Panc1 (cell line): ENCODE data around the gene SH3PXD2A. TPM values are rescaled to one million over a fixed set of nuclear protein-coding genes. Genes with fewer than 3 reads are reported as not detected.

Experiments used
- ATAC-seq: fragments of 200-7000 bp; cut with Tn5 transposase; 2 replicates; pipeline ENCODE4 v1.9.1; 2020; ENCODE audit warnings: mild to moderate bottlenecking, moderate library complexity
- BruUV-seq: library from RNA; stranded (reverse); fragments of 400-500 nt; replicated peaks from 2 replicates; lab custom pipeline; 2021; lab: Mats Ljungman, UMichigan
- CTCF ChIA-PET: fragments of 300-600 bp; sonication (Branson Sonifier 250); formaldehyde crosslinking; loops from one replicate; lab custom pipeline; 2022; ENCODE audit warnings: antibody characterized with exemption; lab: Charles Lee
- POLR2A ChIA-PET: fragments of 300-600 bp; sonication (Branson Sonifier 250); formaldehyde crosslinking; loops from one replicate; lab custom pipeline; 2022; ENCODE audit warnings: antibody characterized with exemption; lab: Charles Lee
- DNase-seq: peaks from one replicate; pipeline ENCODE4 v3.0.0-alpha.2; 2010; ENCODE audit warnings: low read depth, low spot score
- H3K27ac ChIP-seq: 2 replicates; pipeline ENCODE4 v1.5.1; 2011; ENCODE audit warnings: mild to moderate bottlenecking, low read length, inconsistent platforms
- H3K27me3 ChIP-seq: fragments of 200-500 bp; sonication (Bioruptor generic); 2 replicates; pipeline ENCODE4 v1.6.0; 2014; ENCODE audit warnings: low read length, inconsistent platforms; ENCODE audit not compliant: control insufficient read depth, insufficient read depth
- H3K36me3 ChIP-seq: fragments of 200-500 bp; sonication (Bioruptor generic); 2 replicates; pipeline ENCODE4 v1.5.1; 2014; ENCODE audit warnings: inconsistent platforms, mild to moderate bottlenecking, low read length, moderate library complexity; ENCODE audit not compliant: control insufficient read depth, insufficient read depth
- H3K4me1 ChIP-seq: 2 replicates; pipeline ENCODE4 v1.5.1; 2011; ENCODE audit warnings: inconsistent platforms, mild to moderate bottlenecking, low read length, moderate library complexity; ENCODE audit not compliant: control insufficient read depth, insufficient read depth
- H3K4me3 ChIP-seq, 2 experiments: 2 replicates each; pipeline ENCODE4 v1.5.1; 2011 to 2012; ENCODE audit warnings: low read depth in 2 of 2, low read length in 2 of 2, mild to moderate bottlenecking in 2 of 2, inconsistent platforms in 1 of 2, moderate library complexity in 1 of 2
- H3K9me3 ChIP-seq: fragments of 200-500 bp; sonication (Bioruptor generic); 2 replicates; pipeline ENCODE4 v1.5.1; 2014; ENCODE audit warnings: low read depth, mild to moderate bottlenecking, inconsistent platforms, low read length, moderate library complexity; ENCODE audit not compliant: control insufficient read depth, insufficient read depth
- POLR2AphosphoS5 ChIP-seq: IDR thresholded peaks from 2 replicates; pipeline ENCODE4 v1.6.1; 2012; ENCODE audit warnings: mild to moderate bottlenecking, low read depth, low read length, moderate library complexity
- SIN3A ChIP-seq: IDR thresholded peaks from 2 replicates; pipeline ENCODE4 v1.6.1; 2012; ENCODE audit warnings: low read depth, mild to moderate bottlenecking, low read length, moderate library complexity, borderline replicate concordance; ENCODE audit not compliant: insufficient read depth
- TCF7L2 ChIP-seq: IDR thresholded peaks from 2 replicates; pipeline ENCODE4 v1.6.1; 2011; ENCODE audit warnings: mild to moderate bottlenecking, low read depth, low read length, inconsistent platforms
- in situ Hi-C: cut with HindIII; loops from 2 replicates; pipeline ENCODE4 v1.10.0; 2016; ENCODE audit warnings: low sequenced_read_pairs, low pct_unique_long_range_greater_than_20kb
- intact Hi-C: fragments of 100-400 bp; cut with micrococcal nuclease; formaldehyde crosslinking; loops from one replicate; pipeline ENCODE4 v1.10.0; 2022; ENCODE audit not compliant: unreplicated experiment
- total RNA-seq: library from RNA; stranded (reverse); gene quantifications from one replicate; pipeline ENCODE4 v1.2.1, GENCODE V29; 2021; ENCODE audit not compliant: unreplicated experiment
- TF ChIP-seq, protein P1 (sequence below): fragments of 450-650 bp; IDR thresholded peaks from 2 replicates; pipeline ENCODE4 v1.5.1; 2017; ENCODE audit warnings: mild to moderate bottlenecking
- TF ChIP-seq, protein P2 (sequence below), 2 experiments: IDR thresholded peaks; 2 replicates each; pipeline ENCODE4 v1.6.1; 2011 to 2012; ENCODE audit warnings: low read depth in 2 of 2, control low read depth in 1 of 2, low read length in 1 of 2, mild to moderate bottlenecking in 1 of 2, moderate library complexity in 1 of 2; ENCODE audit not compliant: insufficient read depth in 1 of 2

SH3PXD2A gene
- total RNA-seq, 1 experiment from 2014 or later, result 5.7 TPM

DNA sequence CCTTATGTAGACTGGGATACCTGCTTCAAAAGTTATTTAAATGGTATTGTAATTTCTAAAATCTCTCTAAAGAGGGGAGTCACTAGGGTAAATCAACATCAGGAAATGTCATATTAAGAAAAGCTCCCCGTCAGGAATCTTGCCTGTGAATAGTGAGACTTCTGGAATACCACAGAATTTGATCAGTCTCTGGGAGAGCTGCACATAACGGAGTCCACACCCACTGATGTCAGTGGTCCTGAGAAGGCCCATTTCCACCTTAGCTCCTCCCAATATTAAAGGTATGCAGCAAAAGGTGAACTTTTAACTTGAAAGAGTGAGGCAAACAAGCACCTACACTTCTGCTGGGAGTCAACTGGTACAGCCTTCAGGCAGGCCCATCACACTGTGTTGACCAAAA, 35.3 kb upstream of the SH3PXD2A start:
- intact Hi-C loops (no loop called here), in situ Hi-C loops (no loop called here)
- BruUV-seq, result no TSS peak
- peak overlapping the region; percentile 46 for H3K27ac ChIP-seq
- no peak for DNase-seq
- H3K4me3 ChIP-seq, result no peak overlapping the region
- H3K27me3 ChIP-seq, result no peaks in the 10 kb centered on the region
- no peaks in the 10 kb centered on the region for H3K36me3 ChIP-seq
- no peak for ATAC-seq
- H3K4me1 ChIP-seq, result peaks cover 23% of the 10 kb centered on the region
- ChIA-PET POLR2A (no interaction called here), CTCF (interaction anchor here (0.5 kb wide), 1 partner anchor 10 kb away, joined by 3 read pairs; no protein-coding TSS in a partner anchor)
- TF ChIP-seq, protein P1, sequence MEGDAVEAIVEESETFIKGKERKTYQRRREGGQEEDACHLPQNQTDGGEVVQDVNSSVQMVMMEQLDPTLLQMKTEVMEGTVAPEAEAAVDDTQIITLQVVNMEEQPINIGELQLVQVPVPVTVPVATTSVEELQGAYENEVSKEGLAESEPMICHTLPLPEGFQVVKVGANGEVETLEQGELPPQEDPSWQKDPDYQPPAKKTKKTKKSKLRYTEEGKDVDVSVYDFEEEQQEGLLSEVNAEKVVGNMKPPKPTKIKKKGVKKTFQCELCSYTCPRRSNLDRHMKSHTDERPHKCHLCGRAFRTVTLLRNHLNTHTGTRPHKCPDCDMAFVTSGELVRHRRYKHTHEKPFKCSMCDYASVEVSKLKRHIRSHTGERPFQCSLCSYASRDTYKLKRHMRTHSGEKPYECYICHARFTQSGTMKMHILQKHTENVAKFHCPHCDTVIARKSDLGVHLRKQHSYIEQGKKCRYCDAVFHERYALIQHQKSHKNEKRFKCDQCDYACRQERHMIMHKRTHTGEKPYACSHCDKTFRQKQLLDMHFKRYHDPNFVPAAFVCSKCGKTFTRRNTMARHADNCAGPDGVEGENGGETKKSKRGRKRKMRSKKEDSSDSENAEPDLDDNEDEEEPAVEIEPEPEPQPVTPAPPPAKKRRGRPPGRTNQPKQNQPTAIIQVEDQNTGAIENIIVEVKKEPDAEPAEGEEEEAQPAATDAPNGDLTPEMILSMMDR, result no peak
- TF ChIP-seq SIN3A, result no peak
- TF ChIP-seq TCF7L2, result no peak
- H3K9me3 ChIP-seq, result no peaks in the 10 kb centered on the region

DNA sequence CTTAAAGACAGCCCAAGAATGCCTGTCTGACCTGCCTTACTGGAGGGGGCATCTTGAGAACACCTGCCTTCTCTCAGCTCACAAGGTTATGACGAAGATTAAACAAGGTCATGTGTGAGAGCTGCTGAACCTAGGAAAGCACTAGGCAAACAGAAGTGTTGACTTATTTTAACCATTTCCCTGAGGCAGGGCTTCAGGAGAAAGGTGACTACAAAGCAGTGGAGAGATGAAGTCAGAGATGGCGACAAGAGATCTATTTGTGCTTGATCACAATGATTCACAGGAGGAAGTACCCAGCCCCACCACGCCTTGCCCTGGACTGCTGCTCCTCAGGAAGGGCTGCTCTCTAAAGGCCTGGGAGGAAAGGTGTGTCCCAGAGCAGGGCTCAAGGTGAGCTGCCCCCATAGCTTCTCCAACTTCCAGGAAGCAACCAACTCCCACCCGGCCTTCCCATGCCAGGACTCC, 34.9 kb upstream of the SH3PXD2A start:
- Histone ChIP-seq H3K4me1 (peaks cover 18% of the 10 kb centered on the region), H3K36me3 (no peaks in the 10 kb centered on the region), H3K9me3 (no peaks in the 10 kb centered on the region), H3K4me3 (no peak overlapping the region), H3K27ac (peak overlapping the region; percentile 46), H3K27me3 (no peaks in the 10 kb centered on the region)
- ChIA-PET POLR2A (interaction anchor here (0.7 kb wide), 1 partner anchor 134 kb away, joined by 10 read pairs; no protein-coding TSS in a partner anchor), CTCF (interaction anchor here (0.7 kb wide), 1 partner anchor 51 kb away, joined by 7 read pairs; no protein-coding TSS in a partner anchor)
- BruUV-seq, result no TSS peak
- ATAC-seq (peak; percentile 61; the same call in 1 of the 2 replicates), DNase-seq (no peak)
- TF ChIP-seq, protein P2, sequence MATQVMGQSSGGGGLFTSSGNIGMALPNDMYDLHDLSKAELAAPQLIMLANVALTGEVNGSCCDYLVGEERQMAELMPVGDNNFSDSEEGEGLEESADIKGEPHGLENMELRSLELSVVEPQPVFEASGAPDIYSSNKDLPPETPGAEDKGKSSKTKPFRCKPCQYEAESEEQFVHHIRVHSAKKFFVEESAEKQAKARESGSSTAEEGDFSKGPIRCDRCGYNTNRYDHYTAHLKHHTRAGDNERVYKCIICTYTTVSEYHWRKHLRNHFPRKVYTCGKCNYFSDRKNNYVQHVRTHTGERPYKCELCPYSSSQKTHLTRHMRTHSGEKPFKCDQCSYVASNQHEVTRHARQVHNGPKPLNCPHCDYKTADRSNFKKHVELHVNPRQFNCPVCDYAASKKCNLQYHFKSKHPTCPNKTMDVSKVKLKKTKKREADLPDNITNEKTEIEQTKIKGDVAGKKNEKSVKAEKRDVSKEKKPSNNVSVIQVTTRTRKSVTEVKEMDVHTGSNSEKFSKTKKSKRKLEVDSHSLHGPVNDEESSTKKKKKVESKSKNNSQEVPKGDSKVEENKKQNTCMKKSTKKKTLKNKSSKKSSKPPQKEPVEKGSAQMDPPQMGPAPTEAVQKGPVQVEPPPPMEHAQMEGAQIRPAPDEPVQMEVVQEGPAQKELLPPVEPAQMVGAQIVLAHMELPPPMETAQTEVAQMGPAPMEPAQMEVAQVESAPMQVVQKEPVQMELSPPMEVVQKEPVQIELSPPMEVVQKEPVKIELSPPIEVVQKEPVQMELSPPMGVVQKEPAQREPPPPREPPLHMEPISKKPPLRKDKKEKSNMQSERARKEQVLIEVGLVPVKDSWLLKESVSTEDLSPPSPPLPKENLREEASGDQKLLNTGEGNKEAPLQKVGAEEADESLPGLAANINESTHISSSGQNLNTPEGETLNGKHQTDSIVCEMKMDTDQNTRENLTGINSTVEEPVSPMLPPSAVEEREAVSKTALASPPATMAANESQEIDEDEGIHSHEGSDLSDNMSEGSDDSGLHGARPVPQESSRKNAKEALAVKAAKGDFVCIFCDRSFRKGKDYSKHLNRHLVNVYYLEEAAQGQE (IDR thresholded peaks at IDR 0.05; ENCODE audit: insufficient read depth in 1 of 2, low read depth in 2 of 2, low read length in 1 of 2), result no peak
- TF ChIP-seq POLR2AphosphoS5 (no peak), SIN3A (no peak), TCF7L2 (no peak)
- TF ChIP-seq, protein P1, result no peak
- in situ Hi-C loops, result no loop called here
- intact Hi-C loops, result no loop called here
